NCI-H1694 treated with DMSO at 0.1 percent for 48 hours (cell line): ENCODE measurements around the gene ZNF668.
"Not testable (repeated sequence)": the region's sequence is repeated elsewhere in the genome, so short reads cannot be mapped to it uniquely, and the experiment has no call there.

Source experiments
- DNase-seq: peaks from one replicate; lab custom pipeline; 2025; lab: John Stamatoyannopoulos, UW

ZNF668 gene

GRCh38 chr16:31100876-31101641 lies 27.0 kb upstream of the ZNF668 start:
- DNase-seq, result not testable (repeated sequence)

GRCh38 chr16:31099860-31100638 lies 26.0 kb upstream of the ZNF668 start:
- no peak for DNase-seq

- peak; percentile 88 for DNase-seq
Measured at GRCh38 chr16:31094424-31095120, 20.5 kb upstream of the ZNF668 start, which contains the start of gene VKORC1. VKORC1 (minus strand) TSS chr16:31094797; CDS start chr16:31094729, 68 bp downstream.

- no peak for DNase-seq
Measured at GRCh38 chr16:31094088-31094423, 20.0 kb upstream of the ZNF668 start.

- DNase-seq, result no peak
Measured at GRCh38 chr16:31093132-31093703, 19.2 kb upstream of the ZNF668 start.

- DNase-seq, result no peak
Measured at GRCh38 chr16:31092330-31092729, 18.3 kb upstream of the ZNF668 start.

- no peak for DNase-seq
Measured at GRCh38 chr16:31090540-31090939, 16.5 kb upstream of the ZNF668 start.

- no peak for DNase-seq
Measured at GRCh38 chr16:31089199-31089598, 15.2 kb upstream of the ZNF668 start.

- no peak for DNase-seq
Measured at GRCh38 chr16:31088459-31089183, 14.6 kb upstream of the ZNF668 start, which contains the start of gene PRSS53. PRSS53 (minus strand) TSS chr16:31088943; CDS start chr16:31088809, 134 bp downstream.

GRCh38 chr16:31087971-31088370 lies 13.9 kb upstream of the ZNF668 start:
- no peak for DNase-seq

GRCh38 chr16:31087481-31087880 lies 13.4 kb upstream of the ZNF668 start:
- DNase-seq, result no peak

GRCh38 chr16:31086629-31086906 lies 12.5 kb upstream of the ZNF668 start:
- no peak for DNase-seq

- no peak for DNase-seq
Measured at GRCh38 chr16:31085873-31086628, 12.0 kb upstream of the ZNF668 start.

- no peak for DNase-seq
Measured at GRCh38 chr16:31085411-31085810, 11.4 kb upstream of the ZNF668 start.

GRCh38 chr16:31084584-31085302 lies 10.7 kb upstream of the ZNF668 start:
- DNase-seq, result no peak

GRCh38 chr16:31083981-31084380 lies 9.9 kb upstream of the ZNF668 start:
- no peak for DNase-seq

GRCh38 chr16:31083556-31083955 lies 9.5 kb upstream of the ZNF668 start:
- DNase-seq, result no peak

- DNase-seq, result no peak
Measured at GRCh38 chr16:31083081-31083480, 9.0 kb upstream of the ZNF668 start.

- DNase-seq, result no peak
Measured at GRCh38 chr16:31082368-31083045, 8.5 kb upstream of the ZNF668 start.
